HepG2 (cell line): Measurements from ENCODE around the gene KLHL40. TPM values are rescaled to one million over a fixed set of nuclear protein-coding genes. Genes with fewer than 3 reads are reported as not detected.

Experiments used
- AGO1 ChIP-seq: fragments of 200-400 bp; formaldehyde crosslinking; IDR thresholded peaks from 2 replicates; pipeline ENCODE4 v1.6.1; 2017; ENCODE audit warnings: mild to moderate bottlenecking, low read depth, low read length, moderate library complexity; ENCODE audit not compliant: poor library complexity, severe bottlenecking
- DR1 ChIP-seq: sonication (generic); formaldehyde crosslinking; IDR thresholded peaks from 2 replicates; pipeline ENCODE4 v1.8.0; 2021; ENCODE audit warnings: mild to moderate bottlenecking, missing genetic modification reagents, inconsistent platforms
- HOXA7 ChIP-seq: sonication (generic); formaldehyde crosslinking; IDR thresholded peaks from 2 replicates; pipeline ENCODE4 v1.8.1; 2022; ENCODE audit warnings: mild to moderate bottlenecking, missing genetic modification reagents, moderate library complexity
- HOXD1 ChIP-seq: sonication (generic); formaldehyde crosslinking; IDR thresholded peaks from 2 replicates; pipeline ENCODE4 v1.5.0; 2020; ENCODE audit warnings: missing genetic modification reagents
- SP140L ChIP-seq: sonication (generic); formaldehyde crosslinking; IDR thresholded peaks from 2 replicates; pipeline ENCODE4 v1.4.0; 2020; ENCODE audit warnings: missing genetic modification reagents, borderline replicate concordance
- ZBTB40 ChIP-seq, 2 experiments: fragments of 450-650 bp in 1 of 2; sonication (generic) in 1 of 2; formaldehyde crosslinking in 1 of 2; IDR thresholded peaks; 2 replicates each; pipeline versions ENCODE4 v1.6.1 to v1.8.0; 2016 to 2022; ENCODE audit warnings: antibody characterized with exemption in 1 of 2, mild to moderate bottlenecking in 1 of 2, missing genetic modification reagents in 1 of 2
- ZNF3 ChIP-seq: IDR thresholded peaks from 2 replicates; pipeline ENCODE4 v1.7.0; 2017; ENCODE audit warnings: inconsistent platforms
- ZNF343 ChIP-seq: sonication (generic); formaldehyde crosslinking; IDR thresholded peaks from 2 replicates; pipeline ENCODE4 v1.4.0; 2020; ENCODE audit warnings: mild to moderate bottlenecking, missing genetic modification reagents
- ZNF354B ChIP-seq: sonication (generic); formaldehyde crosslinking; IDR thresholded peaks from 2 replicates; pipeline ENCODE4 v1.8.0; 2022; ENCODE audit warnings: mild to moderate bottlenecking, missing genetic modification reagents
- ZNF510 ChIP-seq: sonication (generic); formaldehyde crosslinking; IDR thresholded peaks from 2 replicates; pipeline ENCODE4 v1.4.0; 2020; ENCODE audit warnings: low read depth, mild to moderate bottlenecking, missing genetic modification reagents
- ZNF512B ChIP-seq: sonication (generic); formaldehyde crosslinking; IDR thresholded peaks from 2 replicates; pipeline ENCODE4 v1.5.1; 2020; ENCODE audit warnings: missing genetic modification reagents, mild to moderate bottlenecking, borderline replicate concordance
- ZNF7 ChIP-seq: IDR thresholded peaks from 2 replicates; pipeline ENCODE4 v1.6.1; 2016; ENCODE audit warnings: missing biosample characterization, missing genetic modification reagents
- polyA plus RNA-seq, 8 experiments: library from polyadenylated mRNA; depleted of rRNA in 3 of 8; stranded (reverse) in 7 of 8; unstranded in 1 of 8; fragments of >200 nt; fragmentation: Illumina TruSeq in 4 of 8; extraction: Trizol in 4 of 8; gene quantifications; 2 replicates each; pipeline versions ENCODE4 v1.2.1 to v1.2.3, GENCODE V29; 2011 to 2016; ENCODE audit warnings: low read depth in 4 of 8, missing spikeins in 1 of 8, mixed read lengths in 1 of 8; ENCODE audit not compliant: insufficient read depth in 1 of 8
- total RNA-seq, 5 experiments: library from RNA; depleted of rRNA; stranded (reverse); fragments of >200 nt; fragmentation: Illumina TruSeq; extraction: Trizol; gene quantifications; 2 replicates each; pipeline ENCODE4 v1.2.3, GENCODE V29; 2016; ENCODE audit warnings: low read depth in 1 of 5
- TF ChIP-seq, protein P1 (sequence below): sonication (generic); formaldehyde crosslinking; IDR thresholded peaks from 2 replicates; pipeline ENCODE4 v1.4.0; 2020; ENCODE audit warnings: missing genetic modification reagents

Gene KLHL40
- total and polyA plus RNA-seq, 2 of the 13 experiments (the other 11 are each of a cell fraction or from before 2014, with no cell fraction given), result not detected

DNA sequence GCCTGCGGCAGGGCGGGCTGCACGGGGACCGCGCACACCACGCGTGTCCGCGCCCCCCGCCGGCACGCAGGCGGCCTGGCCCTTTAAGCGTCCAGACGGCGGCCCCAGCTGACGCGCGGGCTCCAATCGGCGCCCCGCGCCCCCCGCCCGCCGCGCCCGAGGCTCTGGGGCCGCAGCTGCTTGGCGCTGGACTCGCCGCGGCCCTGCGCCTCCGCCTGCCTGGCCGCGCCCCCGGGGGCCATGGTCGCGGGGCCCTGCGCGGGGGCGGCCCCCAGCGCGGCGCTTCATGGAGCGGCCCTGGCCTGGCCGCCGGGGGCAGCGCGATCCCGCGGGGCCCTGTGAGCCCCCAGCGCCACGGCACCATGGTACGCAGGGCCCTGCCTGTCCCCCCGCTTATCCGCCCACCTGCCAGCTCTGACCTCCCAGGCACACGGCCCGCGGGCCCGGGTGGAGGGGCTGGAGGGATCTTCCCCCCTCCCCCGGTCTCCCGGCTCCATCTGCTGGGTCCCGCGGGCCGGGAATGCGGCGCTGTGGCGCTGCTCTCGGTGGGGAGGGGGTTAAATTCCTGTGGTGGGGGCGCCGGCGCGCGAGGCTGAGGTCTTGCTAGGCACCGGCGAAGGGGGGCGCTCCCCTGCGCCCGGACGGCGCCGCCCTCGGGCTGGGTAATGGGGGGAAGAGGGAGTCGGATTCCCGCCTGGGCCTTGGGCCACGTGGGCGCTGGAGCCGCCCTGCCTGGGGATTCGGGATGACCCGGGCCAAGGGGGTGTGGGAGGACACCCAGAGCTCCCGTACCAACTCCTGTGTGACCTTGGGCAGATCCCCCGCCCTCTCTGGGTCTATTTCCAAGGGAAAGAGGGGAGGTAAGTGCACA lies 30.8 kb upstream of the KLHL40 start (continued):
- TF ChIP-seq, protein P1, sequence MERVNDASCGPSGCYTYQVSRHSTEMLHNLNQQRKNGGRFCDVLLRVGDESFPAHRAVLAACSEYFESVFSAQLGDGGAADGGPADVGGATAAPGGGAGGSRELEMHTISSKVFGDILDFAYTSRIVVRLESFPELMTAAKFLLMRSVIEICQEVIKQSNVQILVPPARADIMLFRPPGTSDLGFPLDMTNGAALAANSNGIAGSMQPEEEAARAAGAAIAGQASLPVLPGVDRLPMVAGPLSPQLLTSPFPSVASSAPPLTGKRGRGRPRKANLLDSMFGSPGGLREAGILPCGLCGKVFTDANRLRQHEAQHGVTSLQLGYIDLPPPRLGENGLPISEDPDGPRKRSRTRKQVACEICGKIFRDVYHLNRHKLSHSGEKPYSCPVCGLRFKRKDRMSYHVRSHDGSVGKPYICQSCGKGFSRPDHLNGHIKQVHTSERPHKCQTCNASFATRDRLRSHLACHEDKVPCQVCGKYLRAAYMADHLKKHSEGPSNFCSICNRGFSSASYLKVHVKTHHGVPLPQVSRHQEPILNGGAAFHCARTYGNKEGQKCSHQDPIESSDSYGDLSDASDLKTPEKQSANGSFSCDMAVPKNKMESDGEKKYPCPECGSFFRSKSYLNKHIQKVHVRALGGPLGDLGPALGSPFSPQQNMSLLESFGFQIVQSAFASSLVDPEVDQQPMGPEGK (CRISPR knock-in tag), result peak; percentile 79
- TF ChIP-seq ZNF512B (CRISPR knock-in tag) (no peak), HOXA7 (CRISPR knock-in tag) (no peak), ZNF3 (CRISPR knock-in tag) (no peak), ZNF7 (CRISPR knock-in tag) (no peak), ZNF510 (CRISPR knock-in tag) (0 out of 2 replicates have a peak, but pooled peaks have one; percentile 71), HOXD1 (no peak), ZNF343 (no peak), AGO1 (peak; percentile 40), SP140L (CRISPR knock-in tag) (no peak), ZNF354B (no peak), DR1 (CRISPR knock-in tag) (no peak), ZBTB40 (IDR thresholded peaks at IDR 0.05) (no peak), ZBTB40 (CRISPR knock-in tag; IDR thresholded peaks at IDR 0.05) (peak; percentile 55)
